HG02678 (cell line): ENCODE measurements around the gene DAPK1.
A peak's percentile ranks its signal among the peaks of the same experiment; 100 is the strongest.

Experiments used
- ATAC-seq: cut with Tn5 transposase; IDR thresholded peaks from one replicate; pipeline ENCODE4 v1.9.1; 2021; ENCODE audit warnings: mild to moderate bottlenecking, moderate library complexity; ENCODE audit not compliant: unreplicated experiment

DAPK1 gene

GRCh38 chr9:87516222-87516925 is 18.7 kb downstream of the DAPK1 start:
- no peak for ATAC-seq

- no peak for ATAC-seq
These were observed 19.2 kb downstream of the DAPK1 start for GRCh38 chr9:87516926-87517290.

DNA sequence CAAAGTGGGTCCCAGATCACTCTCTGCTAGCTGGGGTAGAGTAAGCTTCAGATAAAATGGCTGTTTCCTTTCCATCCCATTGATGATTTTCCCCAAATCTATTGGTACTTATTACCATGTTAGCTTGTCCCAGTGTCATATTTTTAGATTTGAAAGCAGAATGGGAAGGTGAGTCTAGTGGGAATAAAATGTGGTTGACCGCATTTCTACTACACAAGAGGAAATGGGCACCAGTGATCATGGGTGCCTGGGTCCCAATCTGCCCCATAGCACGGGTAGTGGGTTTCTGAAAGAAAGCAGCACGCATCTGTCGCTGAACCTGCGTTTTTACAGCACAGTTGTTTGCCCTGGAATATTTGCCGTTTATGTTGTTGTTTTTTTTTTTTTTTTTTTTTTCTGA is 20.1 kb downstream of the DAPK1 start:
- ATAC-seq, result no peak

- ATAC-seq, result no peak
These were observed 21.2 kb downstream of the DAPK1 start for GRCh38 chr9:87518702-87519335.

DNA sequence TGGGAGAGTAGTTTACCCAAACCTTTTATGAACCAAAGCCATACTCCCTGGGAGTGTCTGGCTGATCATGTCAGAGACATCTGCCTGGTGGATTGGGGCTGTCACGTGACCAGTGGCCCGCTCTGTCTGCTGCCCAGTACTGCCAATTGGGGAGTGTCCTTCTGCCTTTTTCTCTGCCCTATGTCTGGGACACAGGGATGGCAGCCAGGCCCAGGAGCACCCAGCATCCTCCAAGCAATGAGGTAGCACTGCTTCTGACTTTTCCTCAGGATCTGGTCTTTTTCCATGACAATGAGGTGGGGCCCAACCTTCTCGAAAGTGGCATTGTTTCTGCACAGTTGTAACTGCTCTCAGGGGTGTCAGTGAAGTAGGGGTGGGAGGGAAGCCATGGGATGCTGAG is 21.8 kb downstream of the DAPK1 start:
- ATAC-seq, result no peak

GRCh38 chr9:87520172-87520683 is 22.6 kb downstream of the DAPK1 start:
- no peak for ATAC-seq

DNA sequence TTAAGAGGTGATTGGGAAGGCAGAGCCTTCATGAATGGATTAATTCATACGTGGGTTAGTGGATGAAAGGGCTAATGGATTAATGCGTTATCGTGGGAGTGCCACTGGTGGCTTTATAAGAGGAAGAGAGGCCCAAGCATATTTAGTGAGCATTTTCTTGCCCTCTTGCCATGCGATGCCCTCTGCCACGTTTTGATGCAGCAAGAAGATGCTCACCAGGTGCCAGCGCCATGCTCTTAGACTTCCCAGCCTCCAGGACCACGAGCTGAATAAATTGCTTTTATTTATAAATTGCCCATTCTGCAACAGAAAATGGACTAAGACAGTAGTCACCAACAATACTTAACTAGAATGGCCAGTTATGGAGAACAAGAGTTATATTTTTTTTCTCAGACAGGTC is 24.2 kb downstream of the DAPK1 start:
- ATAC-seq, result no peak

DNA sequence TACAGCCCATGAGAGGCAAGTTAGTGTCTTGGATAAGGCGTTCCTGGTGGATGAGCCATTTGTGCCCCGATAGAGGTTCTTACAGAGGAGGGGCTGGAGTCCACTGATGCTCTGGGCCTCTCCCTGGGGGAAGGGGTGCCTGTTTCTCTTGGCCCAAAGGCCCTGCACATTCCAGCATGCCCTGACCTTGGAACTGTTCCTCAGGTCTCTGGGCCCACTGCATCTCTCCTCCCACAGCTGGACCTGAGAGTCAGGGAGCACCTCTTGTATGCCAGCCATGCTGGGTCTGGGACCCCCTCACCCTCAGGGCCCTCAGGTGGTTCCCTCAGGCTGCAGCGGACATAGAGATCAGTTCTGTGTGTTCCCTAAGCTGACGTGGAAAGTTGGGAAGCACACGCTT is 26.4 kb downstream of the DAPK1 start:
- ATAC-seq, result no peak

DNA sequence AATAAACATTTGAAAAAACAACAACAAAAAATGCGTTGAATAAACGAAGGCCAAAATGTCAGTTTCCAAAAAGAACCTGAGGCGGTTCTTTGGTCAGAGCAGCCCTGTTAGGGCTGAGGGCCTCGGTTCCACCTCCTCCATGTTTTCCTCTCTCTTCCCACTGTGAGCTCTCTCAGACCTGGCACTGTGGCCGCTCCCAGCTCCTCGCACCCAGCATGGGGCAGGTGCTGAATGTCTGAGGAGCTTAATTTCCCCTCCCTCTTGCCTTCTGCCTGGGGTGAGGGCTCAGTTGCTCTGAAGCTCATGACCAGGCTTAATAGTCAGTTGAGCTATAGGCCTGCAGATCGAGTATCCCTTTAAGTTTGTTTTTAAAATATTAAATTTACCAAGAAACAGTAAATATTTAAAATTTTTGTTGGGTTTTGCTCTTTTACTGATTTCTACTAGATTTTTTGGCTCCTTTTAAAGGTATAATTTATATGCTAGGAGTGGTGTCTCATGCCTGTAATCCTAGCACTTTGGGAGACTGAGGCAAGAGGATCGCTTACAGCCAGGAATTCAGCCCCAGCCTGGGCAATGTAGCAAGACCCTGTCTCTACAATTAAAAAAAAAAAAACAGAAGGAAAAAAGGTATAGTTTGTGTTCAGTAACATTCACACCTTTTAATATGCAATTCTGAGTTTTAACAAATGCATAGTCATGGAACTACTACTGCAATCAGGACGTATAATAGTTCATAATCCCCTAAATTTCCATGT is 28.1 kb downstream of the DAPK1 start:
- no peak for ATAC-seq

DNA sequence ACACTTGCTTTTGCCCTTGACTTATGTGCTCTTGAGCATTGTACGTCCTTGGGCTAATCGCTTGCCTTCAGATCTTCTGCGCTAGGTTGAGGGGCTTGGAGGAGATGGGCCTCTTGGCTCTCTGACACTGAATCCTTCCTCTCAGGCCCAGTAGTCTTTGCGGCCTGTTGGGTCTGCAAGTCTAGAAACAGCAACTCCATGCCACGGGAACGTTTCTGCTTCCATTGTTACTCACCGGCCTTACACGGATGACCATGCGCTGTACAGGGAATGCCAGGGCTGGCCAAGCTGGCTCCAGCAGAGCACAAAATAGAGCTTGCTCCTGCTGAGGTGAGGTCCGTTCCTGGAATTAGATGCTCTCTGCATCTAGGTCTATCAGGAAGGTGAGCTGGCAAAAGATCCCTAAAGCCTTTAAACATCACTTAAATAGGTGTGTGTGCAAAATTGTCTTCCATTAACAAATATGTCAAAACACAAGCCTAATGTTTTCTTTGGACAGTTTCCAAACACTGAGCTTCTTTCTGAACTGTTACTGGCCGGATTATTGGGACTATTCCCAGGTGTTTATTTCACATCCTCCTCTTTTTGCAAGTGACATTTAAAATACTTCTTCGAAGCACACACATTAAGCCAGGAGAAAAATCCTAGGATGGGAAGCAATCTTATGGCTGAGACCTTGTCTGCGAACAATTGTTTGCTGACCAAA is 29.7 kb downstream of the DAPK1 start:
- ATAC-seq, result no peak

DNA sequence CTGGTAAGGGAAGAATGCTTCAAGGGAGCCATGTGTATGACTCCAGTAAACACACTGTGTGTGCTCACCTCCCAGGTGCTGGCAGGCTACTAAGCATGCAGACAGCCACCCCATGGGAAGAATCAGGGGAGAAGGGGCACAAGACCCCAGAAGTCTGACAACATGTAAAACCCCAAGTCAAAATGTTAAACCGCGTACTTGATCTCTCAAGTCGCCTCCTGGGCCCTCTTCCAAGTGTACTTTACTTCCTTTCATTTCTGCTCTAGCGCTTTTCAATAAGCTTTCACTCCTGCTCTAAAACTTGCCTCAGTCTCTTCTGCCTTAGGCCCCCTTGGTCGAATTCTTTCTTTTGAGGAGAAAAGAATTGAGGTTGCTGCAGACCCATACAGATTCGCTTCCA is 31.3 kb downstream of the DAPK1 start:
- ATAC-seq, result no peak

GRCh38 chr9:87529671-87530070 is 32.0 kb downstream of the DAPK1 start:
- ATAC-seq, result no peak

DNA sequence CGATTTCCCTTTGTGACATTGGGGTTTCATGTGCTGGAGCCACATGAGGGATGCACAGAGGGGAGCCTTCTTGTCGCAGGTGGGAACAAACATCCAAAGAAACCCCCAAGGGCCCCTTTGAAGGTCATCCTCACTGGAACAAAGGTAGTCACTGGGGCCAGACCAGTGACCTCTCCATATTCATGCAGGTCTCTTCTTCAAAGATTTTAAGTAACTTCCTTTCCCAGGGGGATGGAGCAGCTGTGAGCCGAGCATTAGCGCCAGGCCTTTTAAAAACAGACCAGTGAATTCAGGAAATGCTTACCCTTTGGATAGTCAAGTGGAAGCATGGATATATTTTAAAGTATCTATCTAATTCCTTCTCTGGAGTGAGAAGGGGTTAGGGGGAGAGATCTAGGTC is 33.0 kb downstream of the DAPK1 start:
- ATAC-seq, result no peak

DNA sequence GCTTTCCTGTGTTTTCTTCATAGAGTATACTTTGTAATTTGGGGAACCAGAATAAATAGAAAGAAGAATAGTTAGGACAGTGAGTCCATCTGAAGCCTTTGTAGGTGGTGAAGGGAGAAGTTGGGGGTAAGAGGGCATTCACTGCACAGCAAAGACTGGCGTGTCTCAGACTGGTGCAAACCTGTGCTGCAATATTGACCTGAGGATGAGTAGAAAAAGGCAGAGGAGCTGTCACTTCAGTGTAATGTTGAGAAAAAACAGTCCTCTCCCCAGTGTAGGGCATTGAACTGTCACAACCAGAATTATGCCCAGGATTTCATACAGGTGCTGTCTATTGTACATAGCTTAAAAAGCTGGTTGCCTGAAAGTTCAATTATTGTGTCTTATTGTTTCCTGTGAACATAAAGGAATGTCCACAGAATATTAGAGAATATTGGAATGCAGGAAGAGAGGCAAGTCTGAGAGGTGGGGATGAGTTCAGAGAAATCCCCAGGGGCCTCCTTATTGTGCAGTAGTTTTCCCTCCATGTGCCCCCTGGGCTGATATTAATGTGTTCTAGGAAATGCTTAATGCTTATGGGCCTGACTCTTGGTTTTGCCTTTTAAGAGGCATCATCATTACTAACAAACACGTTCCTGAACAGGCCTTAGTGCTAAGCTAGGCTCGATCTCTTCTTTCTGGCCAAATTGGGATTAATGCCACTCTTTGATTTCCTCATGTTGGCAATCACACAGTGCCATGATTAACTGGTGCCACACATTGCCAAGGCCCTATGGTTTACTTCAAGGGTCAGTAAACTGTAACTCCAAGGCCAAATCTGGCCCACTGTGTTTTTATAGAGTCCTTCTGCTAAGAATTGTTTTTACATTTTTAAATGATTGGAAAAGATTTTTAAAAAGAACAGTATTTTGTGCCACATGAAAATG is 34.0 kb downstream of the DAPK1 start:
- no peak for ATAC-seq

GRCh38 chr9:87533271-87533670 is 35.6 kb downstream of the DAPK1 start:
- ATAC-seq, result no peak

GRCh38 chr9:87534036-87534435 is 36.4 kb downstream of the DAPK1 start:
- no peak for ATAC-seq

DNA sequence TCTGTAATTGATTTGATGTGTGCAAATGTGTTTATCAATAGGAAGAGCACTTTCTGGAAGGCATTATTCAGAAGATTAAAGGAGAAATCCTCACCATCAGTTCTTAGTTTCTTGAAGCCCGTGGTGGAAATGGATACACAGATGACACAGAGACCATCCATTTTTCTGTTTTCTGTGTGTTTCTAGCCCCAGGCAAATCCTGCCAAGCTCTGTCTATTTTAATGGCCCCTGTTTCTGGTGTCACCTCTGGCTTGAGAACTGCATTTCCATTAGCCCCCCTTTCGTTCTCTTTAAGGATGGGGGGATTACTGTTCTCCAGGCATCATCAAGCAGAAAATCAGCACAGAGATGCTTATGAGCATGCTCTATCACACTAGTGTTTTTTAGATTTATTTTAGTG is 37.3 kb downstream of the DAPK1 start:
- no peak for ATAC-seq

- peak; percentile 63 for ATAC-seq
These were observed 38.3 kb downstream of the DAPK1 start for GRCh38 chr9:87535817-87536539.

GRCh38 chr9:87537625-87538024 is 40.0 kb downstream of the DAPK1 start:
- ATAC-seq, result no peak
